ENCODE results near the gene KRTAP1-3.
"Not testable (repeated sequence)": the region's sequence is repeated elsewhere in the genome, so short reads cannot be mapped to it uniquely, and the experiment has no call there.

The KRTAP1-3 gene

GRCh38 chr17:41034346-41034935, at the start of gene KRTAP1-3:
TSS of gene KRTAP1-3 (minus strand) at chr17:41034874. CDS start at chr17:41034821, 53 bp downstream.
- not testable (repeated sequence) for DNase-seq

GRCh38 chr17:41084100-41084856, 49.6 kb upstream of the KRTAP1-3 start, which contains the start of gene KRTAP4-7:
TSS of gene KRTAP4-7 (plus strand) at chr17:41084150. CDS start at chr17:41084207, 57 bp downstream.
- DNase-seq, result not testable (repeated sequence)

- not testable (repeated sequence) for DNase-seq
Observed at GRCh38 chr17:41083427-41083826, 48.8 kb upstream of the KRTAP1-3 start.

GRCh38 chr17:41082626-41083025, 48.0 kb upstream of the KRTAP1-3 start:
- no peak for DNase-seq

GRCh38 chr17:41076788-41077187, 42.1 kb upstream of the KRTAP1-3 start:
- no peak for DNase-seq

DNA sequence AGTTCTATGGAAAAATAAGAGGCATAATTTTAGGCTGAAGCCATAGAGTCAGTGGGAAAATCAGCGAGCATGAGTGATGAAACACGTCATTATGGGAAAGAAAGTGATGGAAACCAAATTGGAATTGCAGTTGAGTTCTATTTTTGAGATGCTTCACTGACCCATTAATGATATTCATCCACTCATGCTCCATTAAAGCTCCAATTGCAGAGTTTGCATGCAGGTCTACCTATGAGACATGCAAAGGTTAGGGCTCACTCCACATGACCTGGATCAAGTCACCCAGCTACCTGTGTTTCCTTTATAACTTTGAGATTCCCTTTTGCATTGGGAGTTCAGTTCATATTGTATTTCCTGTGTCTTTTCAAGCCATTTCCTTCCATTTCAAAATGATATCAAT, 39.0 kb upstream of the KRTAP1-3 start:
- DNase-seq, result no peak

DNA sequence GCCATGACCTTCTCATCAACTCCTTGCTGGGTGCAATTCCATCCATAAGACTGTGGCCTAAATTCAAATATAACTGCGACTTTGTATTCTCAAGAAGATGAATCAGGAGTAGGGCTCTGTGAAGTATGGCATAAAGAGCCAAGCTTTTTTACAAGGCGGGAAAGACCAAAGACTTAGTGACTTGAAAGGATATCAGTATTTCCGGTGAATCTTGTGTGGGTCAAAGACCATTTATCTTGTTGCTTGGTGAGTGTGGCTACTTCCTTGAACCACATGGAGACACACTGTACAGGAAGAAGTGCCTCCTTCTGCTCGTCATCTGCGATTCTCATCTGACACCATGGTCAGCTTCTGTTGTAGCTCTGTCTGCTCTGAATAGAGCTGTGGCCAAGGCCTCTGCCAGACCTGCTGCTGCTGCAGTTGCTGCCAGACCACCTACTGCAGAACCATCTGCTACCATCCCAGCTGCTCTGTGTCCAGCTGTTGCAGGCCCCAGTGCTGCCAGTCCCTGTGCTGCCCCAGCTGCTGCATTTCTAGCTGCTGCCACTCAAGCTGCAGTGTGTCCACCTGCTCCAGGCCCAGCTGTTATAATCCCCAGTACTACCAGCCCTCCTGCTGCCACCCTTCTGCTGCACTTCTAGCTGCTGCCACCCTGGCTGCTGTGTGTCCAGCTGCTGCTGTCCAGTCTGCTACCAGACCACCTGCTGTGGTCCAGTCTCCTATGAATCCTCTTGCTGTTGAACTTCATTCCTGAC, 37.1 kb upstream of the KRTAP1-3 start:
- no peak for DNase-seq

- no peak for DNase-seq
Observed at GRCh38 chr17:41069031-41069430, 34.4 kb upstream of the KRTAP1-3 start.

DNA sequence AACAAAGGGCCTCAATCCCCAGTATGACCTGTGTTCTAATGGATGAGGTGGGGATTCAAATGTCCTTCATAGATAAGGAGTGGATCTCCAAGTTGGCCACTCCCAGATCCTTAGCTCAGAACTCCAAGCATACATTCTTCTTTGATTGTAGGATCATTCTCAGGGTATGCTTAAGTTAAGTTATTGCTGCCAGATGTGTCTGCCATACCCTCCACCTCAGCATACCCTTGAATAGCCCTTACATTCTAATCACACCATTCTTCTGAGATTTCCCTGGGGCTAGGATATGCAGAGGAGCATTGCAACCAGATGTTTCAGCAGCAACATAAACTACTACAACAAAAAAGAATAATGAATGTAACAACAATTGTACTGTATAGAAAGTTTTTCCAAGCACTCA, 32.6 kb upstream of the KRTAP1-3 start:
- DNase-seq, result no peak

DNA sequence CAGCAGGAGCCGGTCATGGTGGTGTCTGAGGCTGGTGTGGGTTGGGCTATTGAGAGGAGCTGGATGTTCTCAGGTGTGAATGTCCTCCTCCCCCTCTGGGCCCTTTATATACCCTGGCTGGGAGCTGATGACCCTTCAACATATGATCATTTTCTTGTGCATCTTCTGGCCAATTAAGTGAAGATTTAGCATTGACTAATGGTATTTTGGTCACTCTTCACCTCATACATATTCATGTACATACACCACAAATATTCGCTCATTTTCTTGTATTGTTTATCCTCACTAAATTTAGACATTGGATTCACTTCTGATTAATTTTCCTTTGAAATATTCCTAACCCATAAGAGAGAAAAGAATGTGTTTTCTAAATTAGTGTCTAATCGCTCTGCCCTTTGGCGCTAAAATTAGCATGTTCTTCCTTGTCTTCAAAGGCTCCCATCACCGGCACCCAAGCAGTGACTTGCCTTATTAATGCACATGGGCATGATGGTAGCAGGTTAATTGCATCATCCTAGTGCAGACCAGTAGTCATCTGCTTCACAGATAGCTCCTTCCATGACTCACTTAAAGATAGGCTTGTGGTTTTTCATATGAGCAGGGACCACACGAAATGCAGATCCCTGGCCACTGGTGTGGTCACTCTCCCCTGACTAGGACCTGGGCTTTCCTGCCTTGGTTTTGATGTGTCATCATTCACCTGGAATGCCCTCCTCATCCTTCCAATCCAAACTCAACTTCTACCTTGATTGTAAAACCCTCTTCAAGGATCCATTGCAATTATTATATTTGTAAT, 31.4 kb upstream of the KRTAP1-3 start, which contains the start of gene KRTAP2-4:
TSS of gene KRTAP2-4 (minus strand) at position 51 of the 796 bp plus-strand sequence. CDS start at position 17, 34 bp downstream.
- no peak for DNase-seq

GRCh38 chr17:41065016-41065689, 30.5 kb upstream of the KRTAP1-3 start:
- not testable (repeated sequence) for DNase-seq

DNA sequence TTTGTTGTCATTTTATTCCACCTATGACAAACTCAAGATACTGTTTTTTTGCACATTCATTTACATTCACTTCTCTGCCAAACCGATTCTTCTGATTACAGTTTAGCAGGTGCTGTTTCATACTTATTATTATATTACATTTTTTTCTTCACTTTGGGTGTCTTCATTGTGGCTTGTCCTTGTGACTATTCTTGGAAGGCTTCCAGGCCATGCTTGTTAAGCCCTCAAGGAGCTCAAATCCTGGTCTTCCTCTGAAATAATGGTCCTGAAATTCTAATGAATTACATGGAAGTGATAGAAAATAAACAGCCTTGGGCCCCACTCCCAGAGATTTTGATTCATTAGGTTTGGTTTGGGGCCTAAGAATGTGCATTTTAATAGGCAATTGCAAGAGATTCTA, 29.6 kb upstream of the KRTAP1-3 start:
- DNase-seq, result no peak

- DNase-seq, result no peak
Observed at GRCh38 chr17:41063449-41063848, 28.8 kb upstream of the KRTAP1-3 start.

DNA sequence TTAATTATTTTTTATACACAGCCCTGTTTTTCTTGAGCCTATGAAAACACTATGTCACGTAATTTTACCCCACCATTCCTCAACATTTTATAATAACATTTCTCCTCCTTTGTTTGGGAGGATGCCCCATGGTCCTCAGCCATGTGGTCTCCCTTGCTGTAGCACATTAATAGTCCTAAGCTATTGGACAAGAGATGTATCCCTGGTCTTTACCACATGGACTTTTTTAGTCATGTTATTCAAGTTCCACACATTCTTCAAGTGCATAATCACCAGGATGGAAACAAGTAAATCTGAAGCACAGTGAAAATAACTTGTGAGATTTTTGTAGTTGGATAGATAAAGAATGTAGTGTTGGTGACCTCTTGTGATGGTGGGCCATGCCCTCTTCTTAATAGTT, 27.3 kb upstream of the KRTAP1-3 start:
- no peak for DNase-seq

DNA sequence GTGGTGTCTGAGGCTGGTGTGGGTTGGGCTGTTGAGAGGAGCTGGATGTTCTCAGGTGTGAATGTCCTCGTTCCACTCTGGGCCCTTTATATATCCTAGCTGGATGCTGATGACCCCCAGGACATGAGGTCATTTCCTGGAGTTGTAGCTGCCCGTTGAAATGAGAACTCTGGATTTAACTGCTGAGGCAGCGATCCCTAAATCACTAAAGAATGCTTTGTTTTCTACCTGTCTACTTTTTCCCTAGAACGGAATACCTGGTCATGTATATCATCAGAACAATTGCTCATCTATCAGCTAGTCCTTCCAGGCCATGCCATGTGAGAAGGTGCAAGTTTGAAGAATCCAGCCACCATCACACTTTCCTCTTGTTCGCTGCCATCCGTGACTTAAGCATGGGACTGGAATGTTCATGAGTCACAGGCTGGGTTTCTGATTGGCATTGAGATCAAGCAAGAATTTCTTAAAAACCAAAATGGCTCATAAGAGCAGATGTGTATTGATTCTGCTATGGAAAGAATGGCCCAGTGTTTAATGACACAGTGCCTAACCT, 25.5 kb upstream of the KRTAP1-3 start, which contains the start of gene KRTAP2-3:
TSS of gene KRTAP2-3 (minus strand) at position 63 of the 553 bp plus-strand sequence. CDS start 64 bp downstream, outside the sequence.
- no peak for DNase-seq

DNA sequence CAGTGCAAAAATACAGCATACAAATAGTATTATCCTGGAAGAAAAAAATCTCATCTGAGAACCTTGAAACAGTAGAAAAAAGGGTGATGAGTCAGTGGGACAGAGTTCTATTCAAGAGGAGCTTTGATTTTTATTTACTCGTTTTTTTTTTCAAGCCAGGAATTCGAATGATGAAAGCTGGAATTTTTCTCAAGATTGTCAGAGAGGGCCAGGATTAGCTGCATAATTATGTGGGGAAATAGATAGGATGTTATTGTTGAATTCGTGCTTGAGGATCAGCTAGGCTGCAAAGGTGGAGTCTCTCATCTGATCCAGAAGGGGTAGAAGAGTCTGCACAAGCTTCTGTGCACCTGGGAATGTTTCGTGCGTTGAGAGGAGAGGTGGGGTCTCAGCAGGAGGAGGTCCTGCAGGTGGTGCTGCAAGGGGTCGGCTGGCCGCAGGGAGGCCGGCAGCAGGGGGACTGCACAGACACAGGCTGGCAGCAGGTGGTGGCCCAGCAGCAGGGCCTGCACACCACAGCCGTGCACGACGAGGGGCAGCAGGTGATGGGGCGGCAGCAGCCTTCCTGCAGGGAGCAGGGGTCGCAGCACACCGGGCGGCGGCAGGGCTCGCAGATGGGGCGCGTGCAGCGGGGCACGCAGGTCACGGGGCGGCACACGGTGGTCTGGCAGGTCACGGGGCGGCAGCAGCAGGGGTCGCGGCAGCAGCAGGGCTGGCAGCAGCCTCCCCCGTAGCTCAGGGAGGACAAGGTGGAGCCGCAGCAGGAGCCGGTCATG, 24.8 kb upstream of the KRTAP1-3 start:
- DNase-seq, result not testable (repeated sequence)

GRCh38 chr17:41058741-41059140, 24.1 kb upstream of the KRTAP1-3 start:
- DNase-seq, result no peak

- no peak for DNase-seq
Observed at GRCh38 chr17:41057547-41057946, 22.9 kb upstream of the KRTAP1-3 start.

GRCh38 chr17:41055130-41055529, 20.5 kb upstream of the KRTAP1-3 start, which contains the start of gene KRTAP2-2:
TSS of gene KRTAP2-2 (minus strand) at chr17:41055230. CDS start at chr17:41055211, 19 bp downstream.
- DNase-seq, result not testable (repeated sequence)

- DNase-seq, result not testable (repeated sequence)
Observed at GRCh38 chr17:41054556-41054955, 19.9 kb upstream of the KRTAP1-3 start.

DNA sequence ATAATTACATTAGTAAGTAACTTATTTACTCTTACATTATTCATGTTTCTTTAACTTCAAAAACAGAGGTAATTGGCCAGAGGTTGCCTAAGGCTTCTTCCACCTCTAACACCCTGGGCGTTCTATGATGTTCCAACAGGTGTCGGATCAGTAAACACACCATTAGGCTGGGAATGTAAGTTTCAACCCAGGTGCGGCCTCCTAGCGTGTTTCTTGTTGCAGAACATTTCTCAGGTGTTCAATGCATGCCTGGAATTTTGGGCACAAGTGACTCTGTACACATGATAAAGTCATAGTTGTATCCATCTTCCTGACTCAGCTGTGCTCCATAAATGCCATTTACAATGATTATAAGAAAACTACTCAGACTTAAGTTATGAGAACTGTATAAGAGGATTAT, 19.4 kb upstream of the KRTAP1-3 start:
- DNase-seq, result no peak

All from NCI-H2107 (cell line).